Brain microvascular endothelial cell (primary cell): ENCODE results near the gene TNNC1.

Experiments
- DNase-seq: peaks from one replicate; pipeline ENCODE4 v3.0.0-alpha.2; 2020
- H3K27ac ChIP-seq: fragments of 250-450 bp; sonication (Bioruptor Pico); 2 replicates; pipeline ENCODE4 v1.5.1; 2020; ENCODE audit warnings: mild to moderate bottlenecking, moderate library complexity
- H3K27me3 ChIP-seq: fragments of 250-450 bp; sonication (Bioruptor Pico); replicated peaks from 2 replicates; pipeline ENCODE4 v1.5.1; 2020; ENCODE audit warnings: mild to moderate bottlenecking
- H3K36me3 ChIP-seq: fragments of 250-450 bp; sonication (Bioruptor Pico); replicated peaks from 2 replicates; pipeline ENCODE4 v1.5.1; 2020; ENCODE audit warnings: mild to moderate bottlenecking
- H3K4me3 ChIP-seq: 2 replicates; pipeline ENCODE4 v1.5.1; 2011; ENCODE audit warnings: low read depth, mild to moderate bottlenecking, control low read depth, low read length, moderate library complexity
- in situ Hi-C: cut with HindIII; loops from 2 replicates; pipeline ENCODE4 v1.10.0; 2017; ENCODE audit warnings: low sequenced_read_pairs, low pct_ligation_motif_present
- TF ChIP-seq, protein P1 (sequence below): IDR thresholded peaks from 2 replicates; pipeline ENCODE4 v1.5.1; 2011; ENCODE audit warnings: low read depth, mild to moderate bottlenecking, moderate library complexity, low read length, control low read depth, inconsistent platforms; ENCODE audit errors: missing control alignments

TNNC1 gene

DNA sequence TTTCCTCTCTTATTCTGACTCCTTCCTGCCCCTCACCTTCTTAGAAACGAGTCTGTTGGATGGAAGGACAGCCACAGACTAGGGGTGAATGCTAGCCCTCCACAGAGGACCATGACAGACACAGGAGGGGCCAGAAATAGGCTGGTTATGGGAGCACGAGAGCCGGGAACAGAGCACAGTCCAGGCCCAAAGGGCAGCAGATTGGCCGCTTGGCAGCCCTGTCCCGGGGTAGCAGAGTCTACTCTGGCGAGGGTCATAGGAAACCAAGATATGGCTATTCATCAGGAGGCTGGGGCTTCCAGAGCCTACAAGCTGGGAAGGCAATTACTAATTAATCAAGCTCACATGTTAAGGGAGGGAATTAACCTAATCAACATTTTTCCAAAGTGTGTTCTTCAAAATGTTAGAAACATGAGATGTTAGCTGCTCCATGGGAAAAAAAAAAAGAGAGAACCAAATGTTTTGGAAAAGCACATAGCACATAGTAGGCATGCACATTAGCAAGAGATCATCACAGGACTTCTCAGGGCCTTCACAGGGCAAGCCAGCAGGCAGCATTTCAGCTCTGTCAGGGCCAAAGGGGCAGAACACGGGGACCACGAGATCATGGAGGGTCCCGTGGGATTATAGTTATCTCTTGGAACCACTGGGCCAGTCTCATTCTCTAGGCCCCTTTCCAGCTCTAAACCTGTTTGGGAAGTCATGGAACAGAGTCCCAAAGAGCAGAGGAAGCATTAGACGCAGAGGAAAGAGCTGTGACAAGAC is 22.2 kb downstream of the TNNC1 start:
- Histone ChIP-seq H3K27me3 (no peaks in the 10 kb centered on the region), H3K4me3 (no peak overlapping the region), H3K27ac (no peak overlapping the region), H3K36me3 (no peaks in the 10 kb centered on the region)
- TF ChIP-seq, protein P1, sequence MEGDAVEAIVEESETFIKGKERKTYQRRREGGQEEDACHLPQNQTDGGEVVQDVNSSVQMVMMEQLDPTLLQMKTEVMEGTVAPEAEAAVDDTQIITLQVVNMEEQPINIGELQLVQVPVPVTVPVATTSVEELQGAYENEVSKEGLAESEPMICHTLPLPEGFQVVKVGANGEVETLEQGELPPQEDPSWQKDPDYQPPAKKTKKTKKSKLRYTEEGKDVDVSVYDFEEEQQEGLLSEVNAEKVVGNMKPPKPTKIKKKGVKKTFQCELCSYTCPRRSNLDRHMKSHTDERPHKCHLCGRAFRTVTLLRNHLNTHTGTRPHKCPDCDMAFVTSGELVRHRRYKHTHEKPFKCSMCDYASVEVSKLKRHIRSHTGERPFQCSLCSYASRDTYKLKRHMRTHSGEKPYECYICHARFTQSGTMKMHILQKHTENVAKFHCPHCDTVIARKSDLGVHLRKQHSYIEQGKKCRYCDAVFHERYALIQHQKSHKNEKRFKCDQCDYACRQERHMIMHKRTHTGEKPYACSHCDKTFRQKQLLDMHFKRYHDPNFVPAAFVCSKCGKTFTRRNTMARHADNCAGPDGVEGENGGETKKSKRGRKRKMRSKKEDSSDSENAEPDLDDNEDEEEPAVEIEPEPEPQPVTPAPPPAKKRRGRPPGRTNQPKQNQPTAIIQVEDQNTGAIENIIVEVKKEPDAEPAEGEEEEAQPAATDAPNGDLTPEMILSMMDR = no peak
- in situ Hi-C loops = no loop called here
- DNase-seq = no peak

DNA sequence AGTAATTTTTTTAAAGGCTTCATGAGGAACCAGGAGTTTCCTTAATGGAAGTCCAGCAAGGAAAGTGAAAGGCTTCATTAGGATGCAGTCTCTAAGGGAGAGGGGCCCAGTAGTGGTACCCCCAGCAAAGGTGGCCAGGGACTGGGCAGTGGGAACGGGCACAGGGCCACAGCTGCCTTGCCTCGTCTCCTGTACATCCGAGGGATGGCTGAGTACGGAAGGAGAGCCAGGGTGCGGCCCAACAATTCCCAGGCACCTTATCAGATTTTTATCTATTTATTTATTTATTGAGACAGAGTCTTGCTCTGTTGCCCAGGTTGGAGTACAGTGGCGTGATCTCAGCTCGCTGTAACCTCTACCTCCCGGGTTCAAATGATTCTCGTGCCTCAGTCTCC is 23.4 kb downstream of the TNNC1 start:
- H3K27ac ChIP-seq = no peak overlapping the region
- H3K27me3 ChIP-seq = no peaks in the 10 kb centered on the region
- in situ Hi-C loops = no loop called here
- H3K36me3 ChIP-seq = no peaks in the 10 kb centered on the region
- DNase-seq = no peak
- no peak overlapping the region for H3K4me3 ChIP-seq
- TF ChIP-seq, protein P1 = no peak

DNA sequence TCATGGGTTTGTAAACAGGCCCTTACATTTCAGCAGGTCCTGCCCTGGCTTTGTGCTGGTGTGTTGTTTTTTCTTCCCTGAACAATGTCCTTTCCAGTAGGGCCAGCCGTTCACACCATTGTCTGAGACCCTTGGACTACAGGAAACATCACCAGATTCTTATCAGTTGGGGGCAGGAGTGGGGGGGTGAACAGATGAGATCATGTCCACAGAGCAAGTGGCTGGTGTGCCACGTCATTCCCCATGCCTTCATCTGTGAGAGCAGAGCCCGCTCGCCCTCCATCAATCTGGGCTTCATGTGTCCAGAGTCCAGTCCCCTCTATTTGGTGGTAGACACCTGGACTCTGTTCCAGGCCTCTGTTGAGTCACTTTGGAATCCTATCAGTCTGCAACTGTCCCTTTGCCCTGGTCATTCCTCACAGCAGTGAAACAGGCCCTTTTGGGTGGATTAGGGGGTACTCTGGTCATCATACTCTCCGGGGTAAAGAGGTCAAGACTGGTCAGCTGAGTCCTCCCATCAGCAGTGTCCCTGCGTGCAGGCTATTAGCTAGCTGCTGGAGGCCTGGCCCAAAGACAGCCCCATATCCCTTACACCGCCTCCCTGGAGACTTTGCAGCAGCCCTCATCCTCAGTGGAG is 23.9 kb downstream of the TNNC1 start:
- no peak overlapping the region for H3K27ac ChIP-seq
- H3K27me3 ChIP-seq = no peaks in the 10 kb centered on the region
- DNase-seq = peak; percentile 41
- in situ Hi-C loops = no loop called here
- no peaks in the 10 kb centered on the region for H3K36me3 ChIP-seq
- no peak overlapping the region for H3K4me3 ChIP-seq
- TF ChIP-seq, protein P1 = no peak

DNA sequence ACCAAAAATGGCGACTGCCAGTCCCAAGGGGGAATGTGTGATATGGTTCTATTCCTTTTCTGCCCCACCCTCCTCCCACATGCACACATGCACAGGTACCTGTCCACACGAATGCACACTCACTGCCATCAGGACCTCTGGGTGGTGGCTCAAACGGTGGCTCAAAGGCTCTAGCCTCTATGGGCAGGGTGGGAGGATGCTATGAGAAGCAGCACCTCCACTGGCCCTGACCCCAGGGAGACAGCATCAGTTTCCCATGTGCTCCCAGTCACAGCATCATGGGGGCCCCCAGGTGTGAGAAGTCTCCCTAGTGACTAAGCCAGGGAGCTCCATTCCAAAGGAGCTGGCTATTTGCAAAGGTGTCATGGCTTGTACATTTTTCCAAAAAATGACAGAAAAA is 24.8 kb downstream of the TNNC1 start:
- Histone ChIP-seq H3K27me3 (no peaks in the 10 kb centered on the region), H3K36me3 (no peaks in the 10 kb centered on the region), H3K27ac (no peak overlapping the region), H3K4me3 (no peak overlapping the region)
- in situ Hi-C loops = no loop called here
- no peak for DNase-seq
- TF ChIP-seq, protein P1 = no peak

DNA sequence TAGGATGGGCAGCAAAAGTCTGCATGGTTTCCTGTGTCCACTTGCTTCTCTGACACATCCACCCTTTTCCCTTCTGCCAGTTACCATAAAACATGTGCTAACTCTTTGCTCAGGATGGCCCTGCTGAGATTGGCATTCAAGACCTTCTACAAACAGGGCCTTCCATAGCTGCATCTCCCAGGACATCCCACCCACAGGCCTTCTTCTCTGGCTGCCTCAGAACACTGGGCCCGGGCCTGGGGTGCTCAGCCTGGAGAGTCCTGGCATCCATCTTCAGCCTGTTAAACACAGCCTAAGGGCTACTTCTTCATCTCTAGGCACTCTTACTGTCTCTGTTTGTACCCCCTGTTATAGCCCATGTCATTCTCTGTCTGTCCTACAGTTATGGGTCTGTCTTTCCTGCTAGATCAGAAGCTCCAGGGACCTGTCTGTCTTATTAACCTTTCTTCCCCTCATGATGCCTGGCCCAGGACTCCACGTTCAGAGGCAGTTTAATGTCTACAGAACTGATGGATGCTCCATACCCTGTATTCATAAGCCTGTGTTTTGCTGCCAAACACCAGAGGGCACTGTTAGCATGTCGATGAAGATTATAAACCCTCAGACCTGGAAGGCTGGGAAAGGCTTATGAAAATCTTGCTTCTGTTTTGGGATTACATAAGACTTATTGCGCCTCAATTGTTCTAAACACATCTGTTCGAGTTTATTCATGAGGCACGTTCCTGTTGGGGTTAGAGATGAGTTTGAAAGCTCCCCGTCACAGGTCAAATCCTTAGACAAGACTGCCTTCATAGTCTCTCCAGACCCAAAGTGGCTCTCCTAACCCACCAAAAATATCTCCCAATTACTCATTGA is 25.5 kb downstream of the TNNC1 start:
- in situ Hi-C loops = no loop called here
- DNase-seq = peak; percentile 70
- no peaks in the 10 kb centered on the region for H3K36me3 ChIP-seq
- TF ChIP-seq, protein P1 = peak; percentile 86
- no peaks in the 10 kb centered on the region for H3K27me3 ChIP-seq
- no peak overlapping the region for H3K27ac ChIP-seq
- H3K4me3 ChIP-seq = no peak overlapping the region
